Keratinocyte (primary cell): ENCODE data around the gene DHX35. TPM values are rescaled to one million over a fixed set of nuclear protein-coding genes. Genes with fewer than 3 reads are reported as not detected.

Source experiments
- DNase-seq: peaks from one replicate; pipeline ENCODE4 v3.0.0-alpha.2; 2011; ENCODE audit warnings: low read depth, missing footprints, low spot score
- FAIRE-seq: peaks from 2 replicates; lab custom pipeline; 2011; peaks lifted over from hg19 to GRCh38; lab: Jason Lieb, UNC
- H2AFZ ChIP-seq: 2 replicates; pipeline ENCODE4 v1.6.0; 2012; ENCODE audit warnings: low read length, control low read depth, inconsistent platforms; ENCODE audit not compliant: control insufficient read depth
- H3K27ac ChIP-seq: 2 replicates; pipeline ENCODE4 v1.5.1; 2011; ENCODE audit warnings: low read length; ENCODE audit not compliant: control insufficient read depth, insufficient read depth
- H3K27me3 ChIP-seq: 3 replicates; pipeline ENCODE4 v1.6.0; 2011; ENCODE audit warnings: low read length; ENCODE audit not compliant: control insufficient read depth, insufficient read depth; ENCODE audit errors: extremely low read depth
- H3K36me3 ChIP-seq, 2 experiments: 2 replicates in 1 of 2; 3 replicates in 1 of 2; pipeline ENCODE4 v1.5.1; 2011; ENCODE audit warnings: low read length in 2 of 2, mild to moderate bottlenecking in 1 of 2; ENCODE audit not compliant: control insufficient read depth in 2 of 2, insufficient read depth in 2 of 2; ENCODE audit errors: extremely low read depth in 1 of 2
- H3K4me1 ChIP-seq: 3 replicates; pipeline ENCODE4 v1.5.1; 2011; ENCODE audit warnings: low read length; ENCODE audit not compliant: control insufficient read depth, insufficient read depth; ENCODE audit errors: extremely low read depth
- H3K4me2 ChIP-seq: 3 replicates; pipeline ENCODE4 v1.6.0; 2011; ENCODE audit warnings: low read depth, low read length; ENCODE audit not compliant: control insufficient read depth, insufficient read depth; ENCODE audit errors: extremely low read depth
- H3K4me3 ChIP-seq, 3 experiments: fragments of 200-600 bp in 1 of 3; sonication (generic) in 1 of 3; 2 replicates in 2 of 3; 3 replicates in 1 of 3; pipeline ENCODE4 v1.5.1; 2011 to 2016; ENCODE audit warnings: low read length in 3 of 3, mild to moderate bottlenecking in 3 of 3, control low read depth in 2 of 3, inconsistent platforms in 1 of 3, low read depth in 1 of 3, mixed read lengths in 1 of 3, mixed run types in 1 of 3, moderate library complexity in 1 of 3; ENCODE audit not compliant: control insufficient read depth in 2 of 3, insufficient read depth in 2 of 3; ENCODE audit errors: extremely low read depth in 1 of 3
- H3K79me2 ChIP-seq: 2 replicates; pipeline ENCODE4 v1.6.0; 2012; ENCODE audit warnings: low read length; ENCODE audit not compliant: control insufficient read depth, insufficient read depth
- H3K9ac ChIP-seq: 3 replicates; pipeline ENCODE4 v1.6.0; 2011; ENCODE audit warnings: low read length; ENCODE audit not compliant: control insufficient read depth, insufficient read depth; ENCODE audit errors: extremely low read depth
- H3K9me1 ChIP-seq: 3 replicates; pipeline ENCODE4 v1.6.0; 2011; ENCODE audit warnings: low read length; ENCODE audit not compliant: control insufficient read depth, insufficient read depth; ENCODE audit errors: extremely low read depth
- H3K9me3 ChIP-seq: 2 replicates; pipeline ENCODE4 v1.5.1; 2012; ENCODE audit warnings: low read depth, low read length; ENCODE audit not compliant: control insufficient read depth
- H4K20me1 ChIP-seq: 3 replicates; pipeline ENCODE4 v1.6.0; 2011; ENCODE audit warnings: low read length; ENCODE audit not compliant: control insufficient read depth, insufficient read depth; ENCODE audit errors: extremely low read depth
- EZH2 ChIP-seq: IDR thresholded peaks from one replicate; pipeline ENCODE4 v1.6.1; 2012; ENCODE audit warnings: inconsistent platforms, mild to moderate bottlenecking, low read length, moderate library complexity
- dilution Hi-C: fragments of 300-500 bp; cut with MboI; formaldehyde crosslinking; loops from one replicate; pipeline ENCODE4 v1.7.0; 2020; ENCODE audit warnings: low sequenced_read_pairs; ENCODE audit not compliant: extremely low pct_ligation_motif_present
- polyA plus RNA-seq, 5 experiments: library from polyadenylated mRNA; depleted of rRNA in 3 of 5; stranded (reverse) in 3 of 5; stranded (forward) in 1 of 5; unstranded in 1 of 5; fragments of >200 nt; gene quantifications; 1 replicate in 1 of 5; 2 replicates in 3 of 5; 3 replicates in 1 of 5; pipeline versions ENCODE4 v1.2.1 to v1.2.3, GENCODE V29; 2011 to 2012; ENCODE audit warnings: missing spikeins in 2 of 5, low read depth in 1 of 5, low replicate concordance in 1 of 5
- TF ChIP-seq, protein P1 (sequence below), 3 experiments: IDR thresholded peaks in 1 of 3; conservative IDR thresholded peaks in 1 of 3; optimal IDR thresholded peaks in 1 of 3; 2 replicates in 2 of 3; 3 replicates in 1 of 3; pipeline versions ENCODE3 to v1.5.1; 2011; ENCODE audit warnings: low read length in 3 of 3, mild to moderate bottlenecking in 3 of 3, moderate library complexity in 2 of 3, control low read depth in 1 of 3, inconsistent platforms in 1 of 3; ENCODE audit not compliant: insufficient read depth in 2 of 3; ENCODE audit errors: extremely low read depth in 1 of 3

The DHX35 gene
- polyA plus RNA-seq, 1 donor (not counting 4 experiments of a cell fraction or from before 2014, with no cell fraction given): 9.8 TPM

DNA sequence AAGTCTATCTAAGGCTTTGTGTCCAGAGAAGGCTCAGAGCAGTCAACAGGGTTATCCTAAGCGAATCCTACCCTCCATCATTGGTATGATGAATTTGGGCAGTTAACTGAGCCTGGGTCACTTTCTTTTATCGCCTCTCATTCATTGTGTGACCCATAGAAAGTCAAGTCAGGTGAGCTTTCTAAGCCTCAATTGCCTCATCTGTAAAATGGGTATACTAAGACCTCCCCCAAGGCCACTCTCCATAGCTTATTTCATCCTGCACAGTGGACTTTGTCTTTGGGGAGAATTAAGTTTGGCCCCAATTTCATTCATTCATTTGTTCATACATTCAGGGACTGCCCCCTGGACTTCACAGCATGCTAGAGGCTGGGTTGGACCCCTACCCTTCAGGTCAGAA is 110.5 kb downstream of the DHX35 start:
- dilution Hi-C loops: no loop called here
- Histone ChIP-seq H3K9ac (no peak overlapping the region), H3K4me3 (no peak overlapping the region), H3K27me3 (peaks cover 4% of the 10 kb centered on the region), H2AFZ (no peak overlapping the region), H3K9me3 (no peaks in the 10 kb centered on the region), H3K4me1 (peaks cover 12% of the 10 kb centered on the region), H3K9me1 (no peaks in the 10 kb centered on the region), H4K20me1 (no peaks in the 10 kb centered on the region), H3K4me2 (no peak overlapping the region), H3K79me2 (no peaks in the 10 kb centered on the region), H3K36me3 (no peaks in the 10 kb centered on the region), H3K27ac (no peak overlapping the region)
- no peak for DNase-seq
- TF ChIP-seq EZH2: no peak
- TF ChIP-seq, protein P1, sequence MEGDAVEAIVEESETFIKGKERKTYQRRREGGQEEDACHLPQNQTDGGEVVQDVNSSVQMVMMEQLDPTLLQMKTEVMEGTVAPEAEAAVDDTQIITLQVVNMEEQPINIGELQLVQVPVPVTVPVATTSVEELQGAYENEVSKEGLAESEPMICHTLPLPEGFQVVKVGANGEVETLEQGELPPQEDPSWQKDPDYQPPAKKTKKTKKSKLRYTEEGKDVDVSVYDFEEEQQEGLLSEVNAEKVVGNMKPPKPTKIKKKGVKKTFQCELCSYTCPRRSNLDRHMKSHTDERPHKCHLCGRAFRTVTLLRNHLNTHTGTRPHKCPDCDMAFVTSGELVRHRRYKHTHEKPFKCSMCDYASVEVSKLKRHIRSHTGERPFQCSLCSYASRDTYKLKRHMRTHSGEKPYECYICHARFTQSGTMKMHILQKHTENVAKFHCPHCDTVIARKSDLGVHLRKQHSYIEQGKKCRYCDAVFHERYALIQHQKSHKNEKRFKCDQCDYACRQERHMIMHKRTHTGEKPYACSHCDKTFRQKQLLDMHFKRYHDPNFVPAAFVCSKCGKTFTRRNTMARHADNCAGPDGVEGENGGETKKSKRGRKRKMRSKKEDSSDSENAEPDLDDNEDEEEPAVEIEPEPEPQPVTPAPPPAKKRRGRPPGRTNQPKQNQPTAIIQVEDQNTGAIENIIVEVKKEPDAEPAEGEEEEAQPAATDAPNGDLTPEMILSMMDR (optimal IDR thresholded peaks at IDR 0.05 in 1 of 3, IDR thresholded peaks at IDR 0.05 in 1 of 3, conservative IDR thresholded peaks at IDR 0.05 in 1 of 3; ENCODE audit: extremely low read depth in 1 of 3, insufficient read depth in 2 of 3, low read length in 3 of 3): no peak
- FAIRE-seq: no peak

DNA sequence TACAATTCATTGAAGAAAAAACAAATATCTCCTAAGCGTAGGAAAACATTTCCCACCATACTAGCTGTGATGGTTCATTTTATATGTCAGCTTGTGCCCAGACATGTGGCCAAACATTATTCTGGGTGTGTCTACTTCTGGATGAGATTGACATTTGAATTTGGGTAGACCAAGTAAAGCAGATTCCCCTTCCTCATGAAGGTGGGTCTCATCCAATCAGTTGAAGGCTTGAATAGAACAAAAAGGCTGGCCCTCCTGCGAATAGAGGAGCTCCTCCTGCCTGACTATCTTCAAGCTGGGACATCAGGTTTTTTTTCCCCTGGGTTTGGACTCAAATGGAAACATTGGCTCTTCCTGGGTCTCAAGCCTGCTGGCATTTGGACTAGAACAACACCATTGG is 113.6 kb downstream of the DHX35 start:
- dilution Hi-C loops: no loop called here
- FAIRE-seq (no peak), DNase-seq (no peak)
- TF ChIP-seq EZH2: no peak
- TF ChIP-seq, protein P1 (optimal IDR thresholded peaks at IDR 0.05 in 1 of 3, IDR thresholded peaks at IDR 0.05 in 1 of 3, conservative IDR thresholded peaks at IDR 0.05 in 1 of 3; ENCODE audit: extremely low read depth in 1 of 3, insufficient read depth in 2 of 3, low read length in 3 of 3): no peak
- Histone ChIP-seq H3K9ac (no peak overlapping the region), H3K4me3 (no peak overlapping the region), H3K27me3 (peaks cover 4% of the 10 kb centered on the region), H3K79me2 (no peaks in the 10 kb centered on the region), H3K27ac (no peak overlapping the region), H2AFZ (no peak overlapping the region), H3K36me3 (no peaks in the 10 kb centered on the region), H3K9me1 (no peaks in the 10 kb centered on the region), H3K9me3 (no peaks in the 10 kb centered on the region), H3K4me2 (no peak overlapping the region), H4K20me1 (no peaks in the 10 kb centered on the region), H3K4me1 (peaks cover 5% of the 10 kb centered on the region)
